Upper lobe of left lung (tissue), 4 donors: ENCODE measurements around the gene SLC29A1.

Experiments used
- POLR2A ChIP-seq, 4 donors: fragments of 450-650 bp; IDR thresholded peaks; one replicate each; pipeline ENCODE4 v1.5.1; 2016 to 2017; ENCODE audit warnings: antibody characterized with exemption in 4 of 4, mild to moderate bottlenecking in 2 of 4
- POLR2AphosphoS5 ChIP-seq, 2 donors: sonication (generic); formaldehyde crosslinking; IDR thresholded peaks; one replicate each; pipeline ENCODE4 v1.5.1; 2017; ENCODE audit warnings: antibody characterized with exemption in 2 of 2
- TF ChIP-seq, protein P1 (sequence below), 6 experiments: fragments of 450-650 bp in 4 of 6; fragments of 200-600 bp in 2 of 6; sonication (generic) in 2 of 6; IDR thresholded peaks; one replicate each; pipeline ENCODE4 v1.5.1; 2016 to 2019; ENCODE audit warnings: antibody characterized with exemption in 6 of 6

- no peak for TF ChIP-seq POLR2A (IDR thresholded peaks at IDR 0.05)
- TF ChIP-seq, protein P1, sequence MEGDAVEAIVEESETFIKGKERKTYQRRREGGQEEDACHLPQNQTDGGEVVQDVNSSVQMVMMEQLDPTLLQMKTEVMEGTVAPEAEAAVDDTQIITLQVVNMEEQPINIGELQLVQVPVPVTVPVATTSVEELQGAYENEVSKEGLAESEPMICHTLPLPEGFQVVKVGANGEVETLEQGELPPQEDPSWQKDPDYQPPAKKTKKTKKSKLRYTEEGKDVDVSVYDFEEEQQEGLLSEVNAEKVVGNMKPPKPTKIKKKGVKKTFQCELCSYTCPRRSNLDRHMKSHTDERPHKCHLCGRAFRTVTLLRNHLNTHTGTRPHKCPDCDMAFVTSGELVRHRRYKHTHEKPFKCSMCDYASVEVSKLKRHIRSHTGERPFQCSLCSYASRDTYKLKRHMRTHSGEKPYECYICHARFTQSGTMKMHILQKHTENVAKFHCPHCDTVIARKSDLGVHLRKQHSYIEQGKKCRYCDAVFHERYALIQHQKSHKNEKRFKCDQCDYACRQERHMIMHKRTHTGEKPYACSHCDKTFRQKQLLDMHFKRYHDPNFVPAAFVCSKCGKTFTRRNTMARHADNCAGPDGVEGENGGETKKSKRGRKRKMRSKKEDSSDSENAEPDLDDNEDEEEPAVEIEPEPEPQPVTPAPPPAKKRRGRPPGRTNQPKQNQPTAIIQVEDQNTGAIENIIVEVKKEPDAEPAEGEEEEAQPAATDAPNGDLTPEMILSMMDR (IDR thresholded peaks at IDR 0.05), result no peak
- TF ChIP-seq POLR2AphosphoS5 (IDR thresholded peaks at IDR 0.05), result no peak
Observed at GRCh38 chr6:44179072-44179536, 44.3 kb upstream of the SLC29A1 start.
